ENCODE results near the gene NFASC.

Gene NFASC

DNA sequence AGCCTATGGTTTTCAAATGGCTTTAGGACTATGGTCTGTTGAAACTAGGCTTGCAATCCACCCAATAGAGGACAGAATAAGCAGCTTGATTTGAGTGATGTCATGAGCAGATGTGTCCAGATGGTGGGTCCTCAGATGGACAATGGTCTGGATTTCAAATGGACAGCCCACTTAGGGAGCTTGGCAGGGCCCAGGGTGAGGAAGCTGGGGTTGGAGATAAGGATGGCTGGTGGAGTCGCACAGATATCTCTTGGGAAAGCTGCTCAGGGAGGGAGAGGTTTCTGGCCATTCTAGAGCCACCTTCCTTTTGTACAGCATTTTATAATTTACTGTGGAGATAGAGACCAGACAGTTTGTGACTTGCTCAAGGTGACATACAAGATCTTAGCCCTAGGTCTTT lies 55.0 kb downstream of the NFASC start:
- H3K4me3 ChIP-seq (ENCODE audit: low read length in 2 of 2), result no peak overlapping the region
- H3K36me3 ChIP-seq (ENCODE audit: control insufficient read depth in 2 of 2, insufficient read depth in 2 of 2, low read length in 2 of 2), result peaks cover 10 to 21% of the 10 kb centered on the region in 2 donors
- H3K27ac ChIP-seq (ENCODE audit: low read length), result no peak overlapping the region
- H3K4me1 ChIP-seq (ENCODE audit: control insufficient read depth, insufficient read depth, low read length), result peaks cover 6% of the 10 kb centered on the region
- no peak overlapping the region for H3K9ac ChIP-seq (ENCODE audit: low read length in 2 of 2)
- no peaks in the 10 kb centered on the region for H3K27me3 ChIP-seq (ENCODE audit: control insufficient read depth in 1 of 2, insufficient read depth in 2 of 2, low read length in 2 of 2)
- no peaks in the 10 kb centered on the region for H3K9me3 ChIP-seq (ENCODE audit: control insufficient read depth in 2 of 2, low read length in 2 of 2)

DNA sequence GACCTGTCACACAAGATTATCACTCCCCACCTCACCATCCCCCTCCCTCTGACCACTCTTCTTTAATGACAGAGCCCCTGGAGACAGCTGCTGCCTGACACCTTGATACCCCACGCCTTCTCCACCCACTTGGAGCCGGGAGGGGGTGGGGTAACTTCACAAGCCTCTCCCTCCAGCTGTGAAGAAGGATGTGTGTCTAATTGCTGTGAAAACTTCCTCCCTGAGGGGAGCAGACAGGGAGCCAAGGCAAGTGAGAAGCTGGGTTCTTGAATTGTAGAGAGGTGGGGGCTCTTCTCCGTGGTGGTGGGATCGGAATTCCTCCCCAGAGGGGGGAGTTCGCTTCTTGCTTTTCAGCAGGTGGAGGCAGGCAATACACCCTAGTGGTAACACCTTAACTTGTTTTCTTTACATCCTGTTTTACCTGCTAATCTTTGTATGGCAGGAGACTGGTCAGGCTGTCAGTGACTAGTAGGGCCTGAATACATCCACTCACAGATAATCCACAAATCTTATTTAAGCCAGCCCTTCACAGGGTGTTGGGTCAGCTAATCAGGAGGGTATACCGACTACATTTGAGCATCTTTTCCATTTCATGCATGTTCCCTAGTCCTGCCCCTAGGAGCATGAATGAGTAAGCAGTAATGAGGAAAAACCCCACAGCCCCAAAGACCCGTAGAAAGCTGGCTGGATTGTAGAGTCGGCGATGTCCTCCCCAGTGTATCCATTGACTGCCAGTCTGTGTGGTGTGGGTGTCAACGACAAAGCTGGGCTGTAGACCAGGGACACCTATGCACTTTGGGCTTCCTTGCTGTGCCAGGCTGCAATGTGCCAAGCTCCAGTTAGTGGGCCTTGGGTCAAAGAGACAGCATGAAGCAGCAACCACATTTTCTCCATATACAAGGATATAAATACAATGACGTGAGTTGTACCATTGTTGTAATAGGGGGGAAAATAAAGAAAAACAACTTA lies 57.3 kb downstream of the NFASC start:
- H3K27ac ChIP-seq (ENCODE audit: low read length), result no peak overlapping the region

DNA sequence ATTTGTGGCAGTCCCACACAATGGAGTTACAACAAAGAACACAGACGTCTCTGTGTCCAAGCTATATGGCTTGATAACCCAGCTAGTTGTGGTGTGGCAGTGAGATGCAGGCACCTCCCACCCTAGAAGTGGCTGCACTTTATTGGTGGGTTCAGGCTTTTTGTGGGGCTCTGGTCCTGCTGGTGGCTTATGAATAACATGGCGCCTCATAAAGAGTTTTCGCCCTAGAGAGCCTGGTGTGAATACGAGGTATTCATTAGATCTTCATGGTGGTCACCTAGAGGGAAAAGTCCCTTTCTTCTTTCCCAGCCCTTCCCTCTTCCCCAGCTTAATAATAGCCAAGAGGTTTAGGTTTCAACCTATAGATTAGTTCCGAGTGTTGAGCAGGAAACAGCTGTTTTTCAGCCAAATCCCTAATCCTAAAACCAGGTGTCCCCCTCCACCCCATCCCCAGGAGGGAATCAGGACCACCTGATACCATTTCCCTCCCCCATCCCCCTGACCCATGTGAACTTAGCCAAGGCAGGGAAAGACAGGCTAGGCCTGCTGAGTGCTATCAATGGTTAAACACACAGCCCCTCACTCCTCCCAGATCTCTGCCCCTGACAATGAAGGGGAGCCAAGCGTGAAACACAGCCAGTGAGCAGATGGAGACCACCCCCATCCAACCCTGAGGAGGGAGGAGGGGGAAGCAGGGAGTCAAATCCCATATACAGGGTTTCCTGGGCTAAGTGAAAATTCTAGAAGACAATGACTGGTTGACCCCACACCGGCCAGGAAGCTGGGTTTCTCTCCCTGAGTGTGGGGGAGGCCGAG lies 58.2 kb downstream of the NFASC start:
- Histone ChIP-seq H3K4me1 (ENCODE audit: control insufficient read depth, insufficient read depth, low read length) (no peaks in the 10 kb centered on the region), H3K27ac (ENCODE audit: low read length) (no peak overlapping the region), H3K9ac (ENCODE audit: low read length in 2 of 2) (no peak overlapping the region), H3K36me3 (ENCODE audit: control insufficient read depth in 2 of 2, insufficient read depth in 2 of 2, low read length in 2 of 2) (peaks cover 10 to 13% of the 10 kb centered on the region in 2 donors), H3K9me3 (ENCODE audit: control insufficient read depth in 2 of 2, low read length in 2 of 2) (no peaks in the 10 kb centered on the region), H3K27me3 (ENCODE audit: control insufficient read depth in 1 of 2, insufficient read depth in 2 of 2, low read length in 2 of 2) (no peaks in the 10 kb centered on the region), H3K4me3 (ENCODE audit: low read length in 2 of 2) (no peak overlapping the region)

More for the DNA sequence above, 57.3 kb downstream of the NFASC start:
- Histone ChIP-seq H3K4me1 (ENCODE audit: control insufficient read depth, insufficient read depth, low read length) (peaks cover 2% of the 10 kb centered on the region), H3K36me3 (ENCODE audit: control insufficient read depth in 2 of 2, insufficient read depth in 2 of 2, low read length in 2 of 2) (peaks cover 10 to 16% of the 10 kb centered on the region in 2 donors), H3K9ac (ENCODE audit: low read length in 2 of 2) (no peak overlapping the region), H3K9me3 (ENCODE audit: control insufficient read depth in 2 of 2, low read length in 2 of 2) (no peaks in the 10 kb centered on the region), H3K4me3 (ENCODE audit: low read length in 2 of 2) (no peak overlapping the region), H3K27me3 (ENCODE audit: control insufficient read depth in 1 of 2, insufficient read depth in 2 of 2, low read length in 2 of 2) (no peaks in the 10 kb centered on the region)

DNA sequence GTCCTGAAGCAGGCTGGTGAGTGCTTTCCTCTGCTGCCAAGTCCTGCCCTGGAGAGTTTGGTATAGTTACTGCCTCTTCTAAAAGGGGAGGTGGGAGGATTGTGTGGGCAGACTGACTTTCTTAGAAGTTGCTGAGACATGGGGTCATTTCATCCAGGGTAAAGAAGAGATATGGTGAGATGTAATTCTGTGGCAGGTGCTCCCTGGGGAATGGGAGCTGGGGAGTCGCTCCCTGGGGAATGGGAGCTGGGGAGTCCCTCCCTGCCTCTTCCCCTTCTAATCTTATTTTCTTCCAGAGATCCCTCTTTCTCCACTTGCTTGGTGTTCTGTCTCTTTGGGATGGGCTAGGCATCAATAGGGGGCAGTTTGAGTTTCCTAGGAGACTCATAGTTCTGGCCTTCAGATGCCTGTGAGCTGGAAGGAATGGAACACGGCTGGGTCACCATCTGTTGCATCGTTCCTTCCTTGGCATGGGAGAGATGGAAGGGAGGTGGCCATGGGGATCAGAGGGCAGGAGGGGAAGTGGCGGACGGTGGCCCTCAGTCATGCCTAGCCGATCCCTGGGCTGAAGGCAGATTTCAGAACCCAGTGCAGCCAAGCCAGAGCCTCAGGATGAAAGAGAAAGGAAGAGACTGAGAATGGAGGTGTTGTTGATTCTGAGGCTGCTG lies 59.0 kb downstream of the NFASC start:
- H3K9ac ChIP-seq (ENCODE audit: low read length in 2 of 2), result no peak overlapping the region
- peaks cover 10 to 13% of the 10 kb centered on the region in 2 donors for H3K36me3 ChIP-seq (ENCODE audit: control insufficient read depth in 2 of 2, insufficient read depth in 2 of 2, low read length in 2 of 2)
- H3K4me3 ChIP-seq (ENCODE audit: low read length in 2 of 2), result no peak overlapping the region
- H3K9me3 ChIP-seq (ENCODE audit: control insufficient read depth in 2 of 2, low read length in 2 of 2), result no peaks in the 10 kb centered on the region
- H3K4me1 ChIP-seq (ENCODE audit: control insufficient read depth, insufficient read depth, low read length), result no peaks in the 10 kb centered on the region
- no peak overlapping the region for H3K27ac ChIP-seq (ENCODE audit: low read length)
- no peaks in the 10 kb centered on the region for H3K27me3 ChIP-seq (ENCODE audit: control insufficient read depth in 1 of 2, insufficient read depth in 2 of 2, low read length in 2 of 2)

DNA sequence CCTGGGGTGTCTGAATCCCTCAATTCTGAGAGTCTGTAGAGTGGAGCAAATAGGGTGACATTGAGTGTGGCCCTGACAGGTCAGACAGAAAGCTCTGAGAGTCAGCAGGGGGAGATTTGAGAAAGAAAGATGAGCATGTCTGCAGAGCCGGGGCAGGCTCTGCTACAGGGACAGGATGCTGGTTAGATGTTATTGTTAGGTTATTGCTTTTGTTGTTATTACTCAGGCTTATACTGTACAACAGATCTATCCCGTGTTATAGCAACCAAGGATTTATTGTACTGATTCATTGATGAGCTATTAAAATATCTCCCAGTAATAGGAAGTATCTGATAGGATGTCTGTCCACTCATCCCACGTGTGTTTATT lies 59.5 kb downstream of the NFASC start:
- Histone ChIP-seq H3K9ac (ENCODE audit: low read length in 2 of 2) (no peak overlapping the region), H3K36me3 (ENCODE audit: control insufficient read depth in 2 of 2, insufficient read depth in 2 of 2, low read length in 2 of 2) (peaks cover 10 to 13% of the 10 kb centered on the region in 2 donors)

DNA sequence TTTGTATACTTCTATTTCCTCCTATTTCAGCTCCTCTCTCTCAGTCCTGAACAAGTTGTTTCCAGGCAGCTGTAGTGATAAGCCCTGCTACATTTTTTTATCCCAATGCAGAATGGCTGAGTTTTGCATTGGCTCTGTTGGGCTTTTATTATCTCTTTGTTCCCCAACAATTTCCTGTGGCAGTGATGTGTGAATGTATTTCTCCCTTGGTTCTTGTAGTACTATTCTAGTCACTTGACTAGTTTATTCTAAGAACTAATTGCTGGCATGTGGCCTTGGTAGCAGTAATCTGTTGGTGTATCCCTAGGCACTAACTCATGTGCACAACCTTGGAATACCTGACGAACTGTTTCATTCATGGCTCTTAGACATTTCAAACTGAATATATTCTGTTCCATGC lies 60.7 kb downstream of the NFASC start:
- Histone ChIP-seq H3K9me3 (ENCODE audit: control insufficient read depth in 2 of 2, low read length in 2 of 2) (no peaks in the 10 kb centered on the region), H3K4me3 (ENCODE audit: low read length in 2 of 2) (no peak overlapping the region), H3K4me1 (ENCODE audit: control insufficient read depth, insufficient read depth, low read length) (no peaks in the 10 kb centered on the region), H3K27me3 (ENCODE audit: control insufficient read depth in 1 of 2, insufficient read depth in 2 of 2, low read length in 2 of 2) (no peaks in the 10 kb centered on the region), H3K36me3 (ENCODE audit: control insufficient read depth in 2 of 2, insufficient read depth in 2 of 2, low read length in 2 of 2) (peaks cover 13% of the 10 kb centered on the region in 2 donors), H3K9ac (ENCODE audit: low read length in 2 of 2) (no peak overlapping the region), H3K27ac (ENCODE audit: low read length) (no peak overlapping the region)

More for the DNA sequence above, 59.5 kb downstream of the NFASC start:
- no peak overlapping the region for H3K27ac ChIP-seq (ENCODE audit: low read length)
- no peak overlapping the region for H3K4me3 ChIP-seq (ENCODE audit: low read length in 2 of 2)
- no peaks in the 10 kb centered on the region for H3K27me3 ChIP-seq (ENCODE audit: control insufficient read depth in 1 of 2, insufficient read depth in 2 of 2, low read length in 2 of 2)
- no peaks in the 10 kb centered on the region for H3K9me3 ChIP-seq (ENCODE audit: control insufficient read depth in 2 of 2, low read length in 2 of 2)
- no peaks in the 10 kb centered on the region for H3K4me1 ChIP-seq (ENCODE audit: control insufficient read depth, insufficient read depth, low read length)

DNA sequence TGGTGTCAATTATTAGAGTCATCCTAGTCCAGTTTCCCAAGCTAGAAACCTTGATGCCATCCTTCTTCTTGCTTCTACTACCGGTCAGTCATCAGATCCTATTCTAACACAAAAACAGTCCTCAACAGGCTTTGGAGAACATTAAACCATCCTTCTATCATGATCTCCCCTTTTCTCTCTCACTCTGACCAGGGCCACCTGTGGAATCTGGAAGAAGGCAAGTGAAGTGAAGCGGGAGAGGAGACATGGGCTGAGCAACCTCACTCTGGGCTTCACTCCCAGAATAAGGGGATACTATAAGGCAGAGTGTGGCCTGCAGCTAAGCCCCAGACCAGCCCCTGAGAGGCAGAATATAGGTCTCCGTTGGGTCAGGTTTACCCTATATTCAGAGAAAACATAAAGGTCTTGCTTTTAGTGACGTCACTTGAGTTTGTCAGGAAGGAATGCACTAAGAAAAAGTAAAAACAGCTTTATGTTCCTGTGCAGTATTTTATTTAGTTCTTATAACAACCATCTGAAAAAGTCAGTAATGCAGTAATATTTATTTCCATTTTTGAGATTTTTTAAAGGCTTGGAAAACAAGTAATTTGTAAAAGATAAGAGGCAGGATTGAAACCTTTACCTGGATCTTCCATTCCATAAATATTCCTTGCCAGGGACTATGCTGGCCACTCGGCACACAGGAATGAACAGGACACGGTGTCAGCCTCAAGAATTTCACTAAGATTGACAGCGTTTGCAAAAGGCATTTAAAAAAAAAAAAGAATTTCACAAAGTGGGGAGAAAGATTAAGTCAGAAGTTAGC lies 61.3 kb downstream of the NFASC start:
- Histone ChIP-seq H3K27ac (ENCODE audit: low read length) (no peak overlapping the region), H3K4me1 (ENCODE audit: control insufficient read depth, insufficient read depth, low read length) (no peaks in the 10 kb centered on the region), H3K9ac (ENCODE audit: low read length in 2 of 2) (no peak overlapping the region), H3K27me3 (ENCODE audit: control insufficient read depth in 1 of 2, insufficient read depth in 2 of 2, low read length in 2 of 2) (no peaks in the 10 kb centered on the region), H3K4me3 (ENCODE audit: low read length in 2 of 2) (no peak overlapping the region), H3K36me3 (ENCODE audit: control insufficient read depth in 2 of 2, insufficient read depth in 2 of 2, low read length in 2 of 2) (peaks cover 13% of the 10 kb centered on the region in 2 donors), H3K9me3 (ENCODE audit: control insufficient read depth in 2 of 2, low read length in 2 of 2) (no peaks in the 10 kb centered on the region)

DNA sequence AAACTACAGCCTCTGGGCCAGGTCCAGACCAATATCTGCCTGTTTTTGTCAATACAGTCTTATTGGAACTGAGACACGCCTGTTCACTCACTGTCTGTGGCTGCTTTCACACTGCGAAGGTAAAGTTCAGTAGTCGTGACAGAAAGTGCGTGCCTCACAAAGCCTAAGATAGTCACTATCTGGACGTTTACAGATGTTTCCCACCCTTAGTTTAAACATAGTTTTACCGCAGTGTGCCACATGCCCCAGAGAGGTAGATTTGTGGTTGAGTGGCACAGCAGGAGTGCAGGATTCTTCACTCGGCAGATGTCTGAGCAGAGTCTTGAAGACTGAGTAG lies 61.9 kb downstream of the NFASC start:
- Histone ChIP-seq H3K4me3 (ENCODE audit: low read length in 2 of 2) (no peak overlapping the region), H3K27ac (ENCODE audit: low read length) (no peak overlapping the region), H3K4me1 (ENCODE audit: control insufficient read depth, insufficient read depth, low read length) (no peaks in the 10 kb centered on the region), H3K27me3 (ENCODE audit: control insufficient read depth in 1 of 2, insufficient read depth in 2 of 2, low read length in 2 of 2) (no peaks in the 10 kb centered on the region), H3K36me3 (ENCODE audit: control insufficient read depth in 2 of 2, insufficient read depth in 2 of 2, low read length in 2 of 2) (peaks cover 13% of the 10 kb centered on the region in 2 donors), H3K9ac (ENCODE audit: low read length in 2 of 2) (no peak overlapping the region), H3K9me3 (ENCODE audit: control insufficient read depth in 2 of 2, low read length in 2 of 2) (no peaks in the 10 kb centered on the region)

DNA sequence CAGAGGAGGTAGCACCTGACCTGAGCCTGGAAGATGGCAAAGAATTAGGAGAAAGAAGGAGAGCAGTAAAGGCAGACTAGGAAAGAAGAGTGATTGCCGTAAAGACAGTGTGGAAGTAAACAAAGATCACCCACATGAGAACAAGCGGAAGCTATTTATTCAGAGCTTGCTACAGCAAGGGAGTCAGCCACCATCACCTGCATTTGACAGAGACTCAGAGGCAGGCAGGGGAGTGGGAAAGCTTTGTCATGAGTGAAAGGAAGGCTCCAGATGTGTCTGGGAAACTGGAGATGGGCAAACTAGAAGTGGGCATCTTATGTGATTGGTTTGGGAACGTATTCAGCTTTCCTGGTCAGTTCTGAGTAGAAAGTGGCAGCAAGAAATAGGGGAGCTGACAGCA lies 64.5 kb downstream of the NFASC start:
- Histone ChIP-seq H3K27me3 (ENCODE audit: control insufficient read depth in 1 of 2, insufficient read depth in 2 of 2, low read length in 2 of 2) (no peaks in the 10 kb centered on the region), H3K4me3 (ENCODE audit: low read length in 2 of 2) (no peak overlapping the region), H3K9me3 (ENCODE audit: control insufficient read depth in 2 of 2, low read length in 2 of 2) (no peaks in the 10 kb centered on the region), H3K9ac (ENCODE audit: low read length in 2 of 2) (no peak overlapping the region), H3K27ac (ENCODE audit: low read length) (no peak overlapping the region), H3K4me1 (ENCODE audit: control insufficient read depth, insufficient read depth, low read length) (no peaks in the 10 kb centered on the region), H3K36me3 (ENCODE audit: control insufficient read depth in 2 of 2, insufficient read depth in 2 of 2, low read length in 2 of 2) (peaks cover 3 to 9% of the 10 kb centered on the region in 2 donors)

DNA sequence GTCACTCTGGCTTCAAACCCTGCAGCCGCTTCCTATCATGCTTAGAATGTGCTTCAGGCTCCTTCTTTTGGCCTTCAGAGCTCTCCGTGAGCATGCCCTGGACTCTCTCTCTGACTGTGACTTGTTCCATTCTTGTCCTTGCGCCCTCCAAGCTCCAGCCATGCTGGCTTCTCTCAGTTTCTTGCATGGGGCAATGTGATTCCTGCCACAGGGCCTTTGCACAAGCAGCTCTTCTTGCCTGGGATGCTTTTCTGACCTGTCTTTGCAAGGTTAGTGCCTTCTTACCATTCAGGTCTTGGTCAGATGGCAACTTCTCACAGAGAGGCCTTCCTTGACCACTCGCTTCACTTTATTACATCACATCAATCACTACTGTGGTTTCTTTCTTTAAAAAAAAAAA lies 66.1 kb downstream of the NFASC start:
- Histone ChIP-seq H3K4me1 (ENCODE audit: control insufficient read depth, insufficient read depth, low read length) (peaks cover 7% of the 10 kb centered on the region), H3K36me3 (ENCODE audit: control insufficient read depth in 2 of 2, insufficient read depth in 2 of 2, low read length in 2 of 2) (peaks cover 0 to 9% of the 10 kb centered on the region in 2 donors), H3K27ac (ENCODE audit: low read length) (no peak overlapping the region), H3K27me3 (ENCODE audit: control insufficient read depth in 1 of 2, insufficient read depth in 2 of 2, low read length in 2 of 2) (no peaks in the 10 kb centered on the region), H3K9me3 (ENCODE audit: control insufficient read depth in 2 of 2, low read length in 2 of 2) (no peaks in the 10 kb centered on the region), H3K4me3 (ENCODE audit: low read length in 2 of 2) (no peak overlapping the region), H3K9ac (ENCODE audit: low read length in 2 of 2) (no peak overlapping the region)

Data from stomach smooth muscle (tissue), 2 donors.